IMR-90 (cell line): ENCODE results near the gene C15orf39. TPM values are rescaled to one million over a fixed set of nuclear protein-coding genes. Genes with fewer than 3 reads are reported as not detected.

Source experiments
- ATAC-seq: fragments of 200-7000 bp; cut with Tn5 transposase; 2 replicates; pipeline ENCODE4 v1.9.1; 2020; ENCODE audit warnings: low read depth, mild to moderate bottlenecking, moderate library complexity
- BruUV-seq: library from RNA; stranded (reverse); fragments of 400-500 nt; replicated peaks from 2 replicates; lab custom pipeline; 2021; lab: Mats Ljungman, UMichigan
- CTCF ChIA-PET: fragments of 300-600 bp; formaldehyde crosslinking; extraction: SDS; loops from one replicate; lab custom pipeline; 2021; ENCODE audit warnings: antibody characterized with exemption; lab: Yijun Ruan, JAX
- POLR2A ChIA-PET: fragments of 300-600 bp; sonication (Branson Sonifier 250); formaldehyde crosslinking; loops from one replicate; lab custom pipeline; 2022; ENCODE audit warnings: antibody characterized with exemption; ENCODE audit not compliant: unreplicated experiment; lab: Charles Lee
- DNase-seq: peaks from one replicate; pipeline ENCODE4 v3.0.0; 2013
- H2AFZ ChIP-seq: replicated peaks from 2 replicates; pipeline ENCODE3; 2013; ENCODE audit warnings: low read length, mild to moderate bottlenecking; ENCODE audit not compliant: poor library complexity
- H2AK5ac ChIP-seq: 2 replicates; pipeline ENCODE4 v1.6.1; 2013; ENCODE audit warnings: low read depth, low read length, inconsistent platforms
- H2AK9ac ChIP-seq: replicated peaks from 2 replicates; pipeline ENCODE3; 2013; ENCODE audit warnings: mild to moderate bottlenecking, low read depth, low read length, moderate library complexity; ENCODE audit not compliant: poor library complexity
- H2BK120ac ChIP-seq: 2 replicates; pipeline ENCODE4 v1.6.1; 2013; ENCODE audit warnings: low read depth, low read length, inconsistent platforms
- H2BK15ac ChIP-seq: 3 replicates; pipeline ENCODE4 v1.6.1; 2013; ENCODE audit warnings: low read depth, low read length, inconsistent platforms
- H2BK20ac ChIP-seq: 2 replicates; pipeline ENCODE4 v1.6.1; 2013; ENCODE audit warnings: low read depth, mild to moderate bottlenecking, inconsistent platforms, low read length, moderate library complexity
- H2BK5ac ChIP-seq: 2 replicates; pipeline ENCODE4 v1.6.1; 2013; ENCODE audit warnings: mild to moderate bottlenecking, low read depth, low read length, inconsistent platforms; ENCODE audit not compliant: poor library complexity, severe bottlenecking
- H3K14ac ChIP-seq: replicated peaks from 2 replicates; pipeline ENCODE4 v1.6.1; 2013; ENCODE audit warnings: low read depth, low read length, inconsistent platforms
- H3K18ac ChIP-seq: 2 replicates; pipeline ENCODE4 v1.6.1; 2013; ENCODE audit warnings: low read depth, low read length, control low read depth
- H3K23ac ChIP-seq: 2 replicates; pipeline ENCODE4 v1.6.1; 2013; ENCODE audit warnings: low read depth, low read length, inconsistent platforms
- H3K27ac ChIP-seq: 2 replicates; pipeline ENCODE4 v1.5.1; 2013; ENCODE audit warnings: mild to moderate bottlenecking, control low read depth, low read length; ENCODE audit not compliant: insufficient read depth
- H3K27me3 ChIP-seq: 2 replicates; pipeline ENCODE4 v1.6.1; 2013; ENCODE audit warnings: low read length; ENCODE audit not compliant: control insufficient read depth, insufficient read depth
- H3K36me3 ChIP-seq: 2 replicates; pipeline ENCODE4 v1.6.1; 2013; ENCODE audit warnings: low read length, mixed read lengths; ENCODE audit not compliant: control insufficient read depth, insufficient read depth
- H3K4ac ChIP-seq: 2 replicates; pipeline ENCODE4 v1.6.1; 2013; ENCODE audit warnings: low read depth, low read length, inconsistent platforms
- H3K4me1 ChIP-seq: 2 replicates; pipeline ENCODE4 v1.6.1; 2013; ENCODE audit warnings: low read length, mixed read lengths; ENCODE audit not compliant: control insufficient read depth, insufficient read depth
- H3K4me2 ChIP-seq: 2 replicates; pipeline ENCODE4 v1.6.1; 2013; ENCODE audit warnings: low read depth, mild to moderate bottlenecking, control low read depth, low read length, moderate library complexity
- H3K4me3 ChIP-seq: 2 replicates; pipeline ENCODE4 v1.5.1; 2013; ENCODE audit warnings: low read depth, mild to moderate bottlenecking, control low read depth, low read length, moderate library complexity; ENCODE audit not compliant: insufficient read depth
- H3K56ac ChIP-seq: 2 replicates; pipeline ENCODE4 v1.6.1; 2013; ENCODE audit warnings: low read length, inconsistent platforms; ENCODE audit not compliant: insufficient read depth; ENCODE audit errors: extremely low read depth
- H3K79me1 ChIP-seq, 2 experiments: 2 replicates each; pipeline ENCODE4 v1.6.1; 2013; ENCODE audit warnings: low read length in 2 of 2, inconsistent platforms in 1 of 2, low read depth in 1 of 2
- H3K9ac ChIP-seq: 2 replicates; pipeline ENCODE4 v1.6.1; 2013; ENCODE audit warnings: low read depth, low read length, control low read depth
- H3K9me1 ChIP-seq: 2 replicates; pipeline ENCODE4 v1.6.1; 2013; ENCODE audit warnings: low read length, inconsistent platforms; ENCODE audit not compliant: insufficient read depth
- H3K9me3 ChIP-seq: 2 replicates; pipeline ENCODE4 v1.6.1; 2013; ENCODE audit warnings: low read length; ENCODE audit not compliant: control insufficient read depth, insufficient read depth
- H4K20me1 ChIP-seq: 2 replicates; pipeline ENCODE4 v1.6.1; 2013; ENCODE audit warnings: low read length, inconsistent platforms; ENCODE audit not compliant: insufficient read depth
- H4K5ac ChIP-seq: 2 replicates; pipeline ENCODE4 v1.6.1; 2013; ENCODE audit warnings: mild to moderate bottlenecking, low read depth, low read length, control low read depth
- H4K8ac ChIP-seq, 2 experiments: 2 replicates each; pipeline ENCODE4 v1.6.1; 2013; ENCODE audit warnings: low read depth in 2 of 2, low read length in 2 of 2, control low read depth in 1 of 2, inconsistent platforms in 1 of 2
- H4K91ac ChIP-seq: 2 replicates; pipeline ENCODE4 v1.6.1; 2013; ENCODE audit warnings: low read depth, low read length, inconsistent platforms; ENCODE audit not compliant: insufficient read depth
- BHLHE40 ChIP-seq: fragments of 150-350 bp; IDR thresholded peaks from 2 replicates; pipeline ENCODE4 v1.6.1; 2016; ENCODE audit warnings: mild to moderate bottlenecking, low read depth, low read length
- CEBPB ChIP-seq: IDR thresholded peaks from 2 replicates; pipeline ENCODE4 v1.6.1; 2012; ENCODE audit warnings: low read depth, low read length, improper control_type of control experiment
- CHD1 ChIP-seq: IDR thresholded peaks from 2 replicates; pipeline ENCODE4 v1.6.1; 2012; ENCODE audit warnings: low read depth, low read length, improper control_type of control experiment
- MAZ ChIP-seq: IDR thresholded peaks from 2 replicates; pipeline ENCODE4 v1.6.1; 2012; ENCODE audit warnings: low read depth, mild to moderate bottlenecking, low read length, improper control_type of control experiment, moderate library complexity, borderline replicate concordance
- MXI1 ChIP-seq: IDR thresholded peaks from 2 replicates; pipeline ENCODE4 v1.6.1; 2012; ENCODE audit warnings: low read depth, mild to moderate bottlenecking, low read length, moderate library complexity, borderline replicate concordance
- RAD21 ChIP-seq: IDR thresholded peaks from 2 replicates; pipeline ENCODE4 v1.6.1; 2012; ENCODE audit warnings: low read length, improper control_type of control experiment
- RFX5 ChIP-seq: IDR thresholded peaks from 2 replicates; pipeline ENCODE4 v1.8.0; 2012; ENCODE audit warnings: low read depth, mild to moderate bottlenecking, low read length, moderate library complexity
- SMC3 ChIP-seq: fragments of 150-350 bp; IDR thresholded peaks from 2 replicates; pipeline ENCODE4 v1.6.1; 2016; ENCODE audit warnings: low read depth, mild to moderate bottlenecking, antibody characterized with exemption, low read length, moderate library complexity
- WGBS, 2 experiments: methylation state at CpG; one replicate each; pipeline versions ENCODE4 v1.1.5 to v1.1.7; 2013; ENCODE audit warnings: missing lambda C conversion rate in 2 of 2; ENCODE audit not compliant: insufficient read length in 1 of 2; ENCODE audit errors: extremely low coverage in 2 of 2; 5-methylcytosine and 5-hydroxymethylcytosine counted together
- dilution Hi-C: fragments of 300-500 bp; cut with HindIII; formaldehyde crosslinking; loops from one replicate; pipeline ENCODE4 v1.14.3; 2018; ENCODE audit warnings: low sequenced_read_pairs; ENCODE audit not compliant: unreplicated experiment
- in situ Hi-C: fragments of 300-500 bp; cut with MboI; formaldehyde crosslinking; loops from 3 replicates; pipeline ENCODE4 v1.14.3; 2019; ENCODE audit warnings: low sequenced_read_pairs, inconsistent platforms, mixed read lengths
- intact Hi-C: fragments of 100-400 bp; cut with micrococcal nuclease; formaldehyde crosslinking; loops from 2 replicates; pipeline ENCODE4 v1.10.0; 2022
- polyA plus RNA-seq, 3 experiments: library from polyadenylated mRNA; depleted of rRNA; stranded (reverse); fragments of >200 nt; gene quantifications; 2 replicates each; pipeline ENCODE4 v1.2.3, GENCODE V29; 2012; ENCODE audit warnings: low replicate concordance in 1 of 3
- total RNA-seq: library from RNA; depleted of rRNA; stranded (reverse); fragments of >200 nt; gene quantifications from 2 replicates; pipeline ENCODE4 v1.2.3, GENCODE V29; 2012
- TF ChIP-seq, protein P1 (sequence below): fragments of 150-350 bp; IDR thresholded peaks from 2 replicates; pipeline ENCODE4 v1.6.1; 2016; ENCODE audit warnings: low read depth, mild to moderate bottlenecking, low read length, moderate library complexity, borderline replicate concordance

Gene C15orf39
- total and polyA plus RNA-seq, 2 of the 4 experiments (the other 2 are of a cell fraction), result 1.3 to 5.7 TPM

DNA sequence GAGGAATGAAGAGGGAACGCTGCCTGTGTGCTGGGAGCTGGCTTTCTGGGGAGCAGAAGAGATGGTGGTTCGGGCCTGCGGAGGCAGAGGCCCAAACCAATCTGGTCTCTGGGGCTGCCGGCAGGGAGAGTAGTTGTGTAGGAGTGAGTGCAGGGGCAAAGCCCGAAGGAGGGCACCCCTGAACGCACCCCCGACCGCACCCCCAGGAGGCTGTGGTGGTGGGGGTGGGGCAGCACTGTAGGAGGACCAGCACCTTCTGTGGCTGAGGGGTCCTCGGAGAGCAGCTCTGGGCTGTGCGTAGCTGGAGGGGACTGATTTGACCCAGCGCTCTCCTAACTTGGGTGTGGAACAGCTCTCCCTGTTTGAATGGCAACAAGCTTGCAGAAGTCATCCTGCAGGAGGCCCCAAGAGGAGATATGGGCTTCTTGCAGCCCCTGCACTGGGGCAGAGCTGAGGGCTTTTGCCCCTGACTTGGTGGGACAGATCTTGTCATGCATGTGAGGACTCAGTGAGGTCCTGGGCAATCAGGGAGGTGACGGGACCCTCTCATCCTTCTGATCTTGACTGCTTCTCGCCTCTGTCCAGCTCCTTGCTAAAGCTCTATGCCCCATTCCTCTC, 26.1 kb downstream of the C15orf39 start:
- no peak for ATAC-seq
- Histone ChIP-seq H2AK9ac (no peak overlapping the region), H3K9me1 (no peaks in the 10 kb centered on the region), H3K4me2 (no peak overlapping the region), H3K4ac (no peak overlapping the region), H3K56ac (no peak overlapping the region), H2BK5ac (no peak overlapping the region), H2BK15ac (no peak overlapping the region), H3K27ac (no peak overlapping the region), H3K14ac (no peak overlapping the region), H4K8ac (no peak overlapping the region), H2BK120ac (no peak overlapping the region), H2AFZ (no peak overlapping the region), H2AK5ac (no peak overlapping the region), H2BK20ac (no peak overlapping the region), H4K91ac (no peak overlapping the region), H4K20me1 (no peaks in the 10 kb centered on the region), H3K9ac (no peak overlapping the region), H3K4me3 (no peak overlapping the region), H3K23ac (no peak overlapping the region), H4K5ac (no peak overlapping the region), H3K9me3 (no peaks in the 10 kb centered on the region), H3K27me3 (peaks cover 51% of the 10 kb centered on the region), H3K4me1 (no peaks in the 10 kb centered on the region), H3K79me1 (no peaks in the 10 kb centered on the region), H3K18ac (no peak overlapping the region), H3K36me3 (no peaks in the 10 kb centered on the region)
- no peak for DNase-seq
- CTCF ChIA-PET, result no interaction called here
- 67% methylated on average over 7 of the region's 13 CpGs; no CpG with 5 or more reads in 1 of the 2 experiments for WGBS, 2 experiments
- dilution Hi-C loops, result no loop called here
- no TSS peak for BruUV-seq
- TF ChIP-seq, protein P1, sequence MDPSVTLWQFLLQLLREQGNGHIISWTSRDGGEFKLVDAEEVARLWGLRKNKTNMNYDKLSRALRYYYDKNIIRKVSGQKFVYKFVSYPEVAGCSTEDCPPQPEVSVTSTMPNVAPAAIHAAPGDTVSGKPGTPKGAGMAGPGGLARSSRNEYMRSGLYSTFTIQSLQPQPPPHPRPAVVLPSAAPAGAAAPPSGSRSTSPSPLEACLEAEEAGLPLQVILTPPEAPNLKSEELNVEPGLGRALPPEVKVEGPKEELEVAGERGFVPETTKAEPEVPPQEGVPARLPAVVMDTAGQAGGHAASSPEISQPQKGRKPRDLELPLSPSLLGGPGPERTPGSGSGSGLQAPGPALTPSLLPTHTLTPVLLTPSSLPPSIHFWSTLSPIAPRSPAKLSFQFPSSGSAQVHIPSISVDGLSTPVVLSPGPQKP, result no peak
- TF ChIP-seq MAZ (no peak), CHD1 (no peak), BHLHE40 (no peak), CEBPB (no peak), RFX5 (no peak), RAD21 (no peak), SMC3 (no peak), MXI1 (no peak)
- in situ Hi-C loops, result no loop called here
- intact Hi-C loops, result no loop called here
- POLR2A ChIA-PET, result no interaction called here
